IMR-90 (cell line): ENCODE results near the gene CCPG1.

Source experiments
- CHD1 ChIP-seq: IDR thresholded peaks from 2 replicates; pipeline ENCODE4 v1.6.1; 2012; ENCODE audit warnings: low read depth, low read length, improper control_type of control experiment
- CTCF ChIP-seq: conservative IDR thresholded peaks from 2 replicates; pipeline ENCODE4 v1.5.1; 2012; ENCODE audit warnings: mild to moderate bottlenecking, low read depth, low read length, improper control_type of control experiment
- ELK1 ChIP-seq: fragments of 150-350 bp; IDR thresholded peaks from 2 replicates; pipeline ENCODE4 v1.6.1; 2016; ENCODE audit warnings: low read depth, mild to moderate bottlenecking, low read length, moderate library complexity, borderline replicate concordance
- FOS ChIP-seq: fragments of 150-350 bp; IDR thresholded peaks from 2 replicates; pipeline ENCODE4 v1.6.1; 2016; ENCODE audit warnings: low read depth, low read length
- MAFK ChIP-seq: IDR thresholded peaks from 2 replicates; pipeline ENCODE4 v1.6.1; 2012; ENCODE audit warnings: low read depth, low read length, improper control_type of control experiment
- MAZ ChIP-seq: IDR thresholded peaks from 2 replicates; pipeline ENCODE4 v1.6.1; 2012; ENCODE audit warnings: low read depth, mild to moderate bottlenecking, low read length, improper control_type of control experiment, moderate library complexity, borderline replicate concordance
- POLR2A ChIP-seq: IDR thresholded peaks from 2 replicates; pipeline ENCODE4 v1.6.1; 2012; ENCODE audit warnings: mild to moderate bottlenecking, low read depth, low read length
- RAD21 ChIP-seq: IDR thresholded peaks from 2 replicates; pipeline ENCODE4 v1.6.1; 2012; ENCODE audit warnings: low read length, improper control_type of control experiment
- RFX5 ChIP-seq: IDR thresholded peaks from 2 replicates; pipeline ENCODE4 v1.8.0; 2012; ENCODE audit warnings: low read depth, mild to moderate bottlenecking, low read length, moderate library complexity
- SMC3 ChIP-seq: fragments of 150-350 bp; IDR thresholded peaks from 2 replicates; pipeline ENCODE4 v1.6.1; 2016; ENCODE audit warnings: low read depth, mild to moderate bottlenecking, antibody characterized with exemption, low read length, moderate library complexity
- USF2 ChIP-seq: fragments of 150-350 bp; IDR thresholded peaks from 2 replicates; pipeline ENCODE4 v1.6.1; 2017; ENCODE audit warnings: mild to moderate bottlenecking, antibody characterized with exemption, low read length, low read depth

DNA sequence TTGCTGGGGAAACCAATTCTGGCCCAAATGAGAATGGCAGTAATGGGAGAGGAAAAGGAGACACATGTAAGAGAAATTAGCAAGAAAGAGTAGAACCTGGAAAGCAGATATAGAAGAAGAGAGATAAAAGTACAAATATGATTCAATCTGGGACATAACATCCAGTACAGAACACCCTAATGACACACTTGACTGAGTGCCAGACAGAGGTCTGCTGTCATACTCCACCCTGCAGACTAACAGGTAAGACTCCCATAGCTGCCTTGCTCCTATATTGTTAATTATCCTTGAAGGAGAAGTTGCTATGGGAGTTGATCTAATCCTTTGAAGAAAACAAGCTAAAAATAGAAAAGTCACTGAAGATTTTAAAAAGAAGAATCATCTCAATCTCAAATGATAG is 21.1 kb downstream of the CCPG1 start:
- TF ChIP-seq CTCF, result no peak
- no peak for TF ChIP-seq POLR2A
- TF ChIP-seq MAFK, result no peak
- no peak for TF ChIP-seq RAD21
- no peak for TF ChIP-seq SMC3
- no peak for TF ChIP-seq RFX5
- no peak for TF ChIP-seq ELK1
- TF ChIP-seq FOS, result no peak
- no peak for TF ChIP-seq USF2
- no peak for TF ChIP-seq MAZ
- TF ChIP-seq CHD1, result no peak
